ENCODE data around the gene ST6GALNAC1. TPM values are rescaled to one million over a fixed set of nuclear protein-coding genes. Genes with fewer than 3 reads are reported as not detected.
"Not testable (repeated sequence)": the region's sequence is repeated elsewhere in the genome, so short reads cannot be mapped to it uniquely, and the experiment has no call there.

The ST6GALNAC1 gene
- total RNA-seq, 1 experiment from 2014 or later: not detected

GRCh38 chr17:76642032-76642561 is 1.5 kb downstream of the ST6GALNAC1 start:
- no peak for DNase-seq (ENCODE audit: low spot score)

- DNase-seq (ENCODE audit: low spot score): no peak
Measured at GRCh38 chr17:76641501-76641900, 2.1 kb downstream of the ST6GALNAC1 start.

GRCh38 chr17:76640550-76641380 is 2.8 kb downstream of the ST6GALNAC1 start:
- no peak for DNase-seq (ENCODE audit: low spot score)

DNA sequence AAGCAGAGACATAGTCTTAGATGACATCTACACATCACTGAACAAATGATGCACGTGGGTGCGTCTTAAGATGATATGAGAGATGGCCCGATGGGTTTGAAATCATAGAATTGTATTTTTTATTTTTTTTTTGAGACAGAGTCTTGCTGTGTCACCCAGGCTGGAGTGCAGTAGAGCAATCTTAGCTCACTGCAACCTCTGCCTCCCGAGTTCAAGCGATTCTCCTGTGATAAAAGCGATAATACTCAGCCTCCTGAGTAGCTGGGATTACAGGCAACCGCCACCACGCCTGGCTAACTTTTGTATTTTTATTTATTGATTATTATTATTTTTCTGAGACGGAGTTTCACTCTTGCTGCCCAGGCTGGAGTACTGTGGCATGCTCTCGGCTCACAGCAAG is 5.3 kb downstream of the ST6GALNAC1 start:
- no peak for DNase-seq (ENCODE audit: low spot score)

GRCh38 chr17:76636486-76637206 is 6.9 kb downstream of the ST6GALNAC1 start:
- not testable (repeated sequence) for DNase-seq (ENCODE audit: low spot score)

GRCh38 chr17:76635659-76636360 is 7.7 kb downstream of the ST6GALNAC1 start:
- DNase-seq (ENCODE audit: low spot score): no peak

DNA sequence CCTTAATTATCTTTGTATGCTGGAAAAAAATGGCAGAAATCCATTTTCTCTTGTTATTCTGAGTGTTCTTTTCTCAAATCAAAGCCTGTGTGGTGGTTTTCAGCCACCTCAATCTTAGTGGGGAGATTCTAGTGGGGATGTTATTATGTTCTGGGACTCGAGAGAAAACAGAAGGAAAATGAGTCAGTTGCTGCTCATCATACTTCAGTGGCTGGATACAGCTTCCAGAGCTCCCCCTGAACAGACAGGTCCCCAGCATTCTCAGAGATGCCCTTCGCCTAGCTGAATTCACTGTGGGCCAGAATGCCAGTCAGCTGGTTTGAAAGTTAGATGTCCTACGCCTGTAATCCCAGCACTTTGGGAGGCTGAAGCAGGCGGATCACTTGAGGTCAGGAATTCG is 8.5 kb downstream of the ST6GALNAC1 start:
- no peak for DNase-seq (ENCODE audit: low spot score)

GRCh38 chr17:76633628-76634328 is 9.8 kb downstream of the ST6GALNAC1 start:
- no peak for DNase-seq (ENCODE audit: low spot score)

DNA sequence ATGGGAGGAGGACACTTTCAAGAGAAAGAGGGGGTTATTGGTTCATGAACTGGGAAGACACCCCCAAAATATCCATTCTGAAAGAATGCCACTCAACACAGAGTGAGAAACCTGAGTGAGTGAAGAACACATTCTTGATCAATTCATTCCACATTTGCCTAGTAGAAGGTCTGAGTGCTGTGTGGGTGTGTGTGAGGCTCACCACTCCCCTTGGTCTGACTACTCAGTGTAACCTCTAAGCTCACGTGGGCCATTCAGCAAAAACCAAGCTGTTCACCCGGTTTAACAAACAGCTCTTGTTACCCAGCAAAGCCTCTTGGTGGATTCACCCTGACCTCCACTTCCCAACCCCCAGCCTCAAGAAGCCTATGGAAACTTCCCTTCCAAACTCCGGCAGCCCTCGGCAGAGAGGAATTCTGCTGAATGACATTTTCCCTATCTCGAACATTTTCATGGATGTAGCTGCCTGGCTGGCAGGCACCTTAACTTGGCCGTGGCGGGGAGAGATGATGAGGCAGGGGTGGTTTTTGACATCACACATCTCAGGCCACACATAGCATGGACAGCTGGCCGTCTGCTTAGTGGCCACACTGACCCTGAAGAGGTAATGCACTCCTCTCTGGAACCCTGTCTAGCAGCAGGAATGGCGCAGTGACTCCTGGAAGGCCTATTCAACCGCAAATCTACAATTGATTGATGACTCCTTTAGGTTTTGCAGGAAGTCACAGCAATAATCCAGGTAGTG is 11.6 kb downstream of the ST6GALNAC1 start:
- DNase-seq (ENCODE audit: low spot score): no peak

DNA sequence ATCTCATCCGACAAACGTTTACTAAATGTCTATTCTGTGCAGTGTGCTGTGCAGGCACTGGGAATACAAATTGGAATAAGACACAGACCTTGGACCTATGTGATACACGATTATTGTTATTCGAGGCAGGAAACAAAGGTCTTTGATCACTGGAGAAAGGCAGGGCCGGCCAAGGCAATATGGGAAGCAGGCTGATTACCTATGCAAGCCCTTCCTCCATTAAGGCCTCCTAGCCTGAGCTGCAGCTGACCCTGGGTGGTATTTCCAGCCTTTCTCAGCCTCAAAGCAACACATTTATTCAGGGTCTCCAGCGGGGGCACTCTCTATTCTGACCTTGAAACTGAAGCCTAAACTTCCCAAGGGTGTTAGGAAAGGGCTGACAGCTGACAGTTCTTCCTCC is 13.4 kb downstream of the ST6GALNAC1 start:
- no peak for DNase-seq (ENCODE audit: low spot score)

GRCh38 chr17:76627510-76627909 is 16.0 kb downstream of the ST6GALNAC1 start:
- DNase-seq (ENCODE audit: low spot score): no peak

- no peak for DNase-seq (ENCODE audit: low spot score)
Measured at GRCh38 chr17:76626442-76626841, 17.1 kb downstream of the ST6GALNAC1 start.

DNA sequence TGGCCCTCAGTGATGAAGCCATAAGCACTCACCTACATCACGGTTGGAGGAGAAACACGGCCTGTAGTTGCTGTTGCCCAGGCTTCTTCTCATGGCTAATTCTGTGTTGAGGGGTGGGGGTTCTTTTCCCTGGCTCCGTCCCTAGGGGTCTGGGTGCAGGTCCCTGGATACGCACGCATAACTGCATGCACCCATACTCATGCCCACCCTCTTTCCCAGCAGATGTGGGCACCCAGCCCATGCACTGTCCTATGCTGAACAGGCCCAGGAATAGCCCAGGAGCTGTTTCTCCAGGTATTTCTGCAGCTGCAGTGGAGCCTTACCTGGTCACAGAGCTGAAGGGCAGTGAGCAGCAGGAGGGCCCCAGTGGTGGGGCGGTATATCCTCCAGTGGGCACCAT is 18.1 kb downstream of the ST6GALNAC1 start:
- DNase-seq (ENCODE audit: low spot score): no peak

- peak; percentile 62 for DNase-seq (ENCODE audit: low spot score)
Measured at GRCh38 chr17:76623271-76624146, 20.0 kb downstream of the ST6GALNAC1 start.

DNA sequence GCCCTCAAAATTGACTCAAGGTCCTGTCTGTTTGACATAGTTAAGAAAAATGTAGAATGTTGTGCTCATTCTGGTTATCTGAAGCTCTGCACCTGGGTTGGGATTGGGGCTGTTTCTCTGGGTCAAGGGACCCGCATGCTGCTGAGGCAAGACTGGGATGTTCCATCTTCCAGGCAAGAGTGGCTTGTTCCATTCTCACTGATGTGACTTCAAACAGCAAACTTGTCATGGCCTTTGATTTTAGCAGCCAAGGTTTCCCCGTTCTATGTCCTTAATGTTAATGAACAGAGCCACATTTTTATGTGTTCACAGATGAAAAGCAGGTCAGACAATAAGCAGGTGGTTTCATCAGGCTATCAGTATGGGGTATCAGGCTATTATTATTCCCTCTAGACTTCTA is 25.7 kb downstream of the ST6GALNAC1 start:
- no peak for DNase-seq (ENCODE audit: low spot score)

- no peak for DNase-seq (ENCODE audit: low spot score)
Measured at GRCh38 chr17:76614912-76615617, 28.5 kb downstream of the ST6GALNAC1 start.

DNA sequence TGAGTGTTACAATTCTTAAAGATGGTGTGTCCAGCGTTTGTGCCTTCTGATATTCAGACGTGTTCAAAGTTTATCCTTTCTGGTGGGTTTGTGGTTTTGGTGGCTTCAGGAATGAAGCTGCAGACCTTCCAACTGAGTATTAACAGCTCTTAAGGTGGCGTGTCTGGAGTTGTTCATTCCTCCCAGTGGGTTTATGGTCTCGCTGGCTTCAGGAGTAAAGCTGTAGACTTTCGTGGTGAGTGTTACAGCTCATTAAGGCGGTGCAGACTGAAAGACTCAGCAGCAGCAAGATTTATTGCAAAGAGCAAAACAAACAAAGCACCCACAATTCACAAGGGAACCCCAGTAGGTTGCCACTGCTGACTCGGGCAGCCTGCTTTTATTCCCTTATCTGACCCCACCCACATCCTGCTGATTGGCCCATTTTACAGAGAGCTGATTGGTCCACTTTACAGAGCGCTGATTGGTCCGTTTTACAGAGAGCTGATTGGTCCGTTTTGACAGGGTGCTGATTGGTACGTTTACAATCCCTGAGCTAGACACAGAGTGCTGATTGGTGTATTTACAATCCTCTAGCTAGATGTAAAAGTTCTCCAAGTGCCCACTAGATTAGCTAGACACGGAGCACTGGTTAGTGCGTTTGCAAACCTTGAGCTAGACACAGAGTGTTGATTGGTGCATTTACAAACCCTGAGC is 29.3 kb downstream of the ST6GALNAC1 start:
- not testable (repeated sequence) for DNase-seq (ENCODE audit: low spot score)
